ENCODE data around the gene LARGE1. TPM values are rescaled to one million over a fixed set of nuclear protein-coding genes. Genes with fewer than 3 reads are reported as not detected.

Gene LARGE1
- total RNA-seq, 1 donor from 2014 or later = 29.5 TPM

- Histone ChIP-seq H3K4me3 (no peak overlapping the region), H3K36me3 (no peaks in the 10 kb centered on the region), H3K9me3 (no peaks in the 10 kb centered on the region), H3K27me3 (no peaks in the 10 kb centered on the region), H3K27ac (no peak overlapping the region), H3K4me1 (peaks cover 22% of the 10 kb centered on the region)
- intact Hi-C loops (cut with DNase I) = no loop called here
- TF ChIP-seq POLR2AphosphoS5 (IDR thresholded peaks at IDR 0.05; ENCODE audit: insufficient read depth in 1 of 2, low read depth in 1 of 2) (no peak), CTCF (IDR thresholded peaks at IDR 0.05) (no peak), POLR2A (IDR thresholded peaks at IDR 0.05) (no peak)
- no peak for DNase-seq (ENCODE audit: extremely low spot score in 2 of 2)
Measured at GRCh38 chr22:33895444-33895843, 24.8 kb downstream of the LARGE1 start.

GRCh38 chr22:33894515-33894914 is 25.8 kb downstream of the LARGE1 start:
- intact Hi-C loops (cut with DNase I) = no loop called here
- TF ChIP-seq POLR2A (IDR thresholded peaks at IDR 0.05) (no peak), CTCF (IDR thresholded peaks at IDR 0.05) (no peak), POLR2AphosphoS5 (IDR thresholded peaks at IDR 0.05; ENCODE audit: insufficient read depth in 1 of 2, low read depth in 1 of 2) (no peak)
- no peak for DNase-seq (ENCODE audit: extremely low spot score in 2 of 2)
- Histone ChIP-seq H3K36me3 (no peaks in the 10 kb centered on the region), H3K4me1 (peaks cover 28% of the 10 kb centered on the region), H3K4me3 (no peak overlapping the region), H3K27me3 (no peaks in the 10 kb centered on the region), H3K9me3 (no peaks in the 10 kb centered on the region), H3K27ac (no peak overlapping the region)

- H3K36me3 ChIP-seq = no peaks in the 10 kb centered on the region
- intact Hi-C loops (cut with DNase I) = no loop called here
- no peak overlapping the region for H3K27ac ChIP-seq
- no peak overlapping the region for H3K4me3 ChIP-seq
- TF ChIP-seq POLR2AphosphoS5 (IDR thresholded peaks at IDR 0.05; ENCODE audit: insufficient read depth in 1 of 2, low read depth in 1 of 2) (no peak), POLR2A (IDR thresholded peaks at IDR 0.05) (no peak)
- H3K9me3 ChIP-seq = no peaks in the 10 kb centered on the region
- DNase-seq (ENCODE audit: extremely low spot score in 2 of 2) = no peak
- H3K27me3 ChIP-seq = no peaks in the 10 kb centered on the region
- H3K4me1 ChIP-seq = peaks cover 29% of the 10 kb centered on the region
Measured at GRCh38 chr22:33894036-33894435, 26.2 kb downstream of the LARGE1 start.

GRCh38 chr22:33893512-33893911 is 26.8 kb downstream of the LARGE1 start:
- H3K4me3 ChIP-seq = no peak overlapping the region
- no peaks in the 10 kb centered on the region for H3K27me3 ChIP-seq
- TF ChIP-seq CTCF (IDR thresholded peaks at IDR 0.05) = no peak
- no peak for TF ChIP-seq POLR2AphosphoS5 (IDR thresholded peaks at IDR 0.05; ENCODE audit: insufficient read depth in 1 of 2, low read depth in 1 of 2)
- TF ChIP-seq POLR2A (IDR thresholded peaks at IDR 0.05) = no peak
- H3K4me1 ChIP-seq = peaks cover 29% of the 10 kb centered on the region
- no peak for DNase-seq (ENCODE audit: extremely low spot score in 2 of 2)
- H3K27ac ChIP-seq = no peak overlapping the region
- no peaks in the 10 kb centered on the region for H3K9me3 ChIP-seq
- intact Hi-C loops (cut with DNase I) = no loop called here
- H3K36me3 ChIP-seq = no peaks in the 10 kb centered on the region

GRCh38 chr22:33891992-33892391 is 28.3 kb downstream of the LARGE1 start:
- peaks cover 29% of the 10 kb centered on the region for H3K4me1 ChIP-seq
- no peaks in the 10 kb centered on the region for H3K9me3 ChIP-seq
- TF ChIP-seq POLR2A (IDR thresholded peaks at IDR 0.05) (no peak), CTCF (IDR thresholded peaks at IDR 0.05) (no peak), POLR2AphosphoS5 (IDR thresholded peaks at IDR 0.05; ENCODE audit: insufficient read depth in 1 of 2, low read depth in 1 of 2) (no peak)
- intact Hi-C loops (cut with DNase I) = no loop called here
- DNase-seq (ENCODE audit: extremely low spot score in 2 of 2) = no peak
- H3K4me3 ChIP-seq = no peak overlapping the region
- H3K27ac ChIP-seq = no peak overlapping the region
- H3K27me3 ChIP-seq = no peaks in the 10 kb centered on the region
- no peaks in the 10 kb centered on the region for H3K36me3 ChIP-seq
